CD4-positive, alpha-beta T cell (primary cell): ENCODE results near the gene OPCML. TPM values are rescaled to one million over a fixed set of nuclear protein-coding genes. Genes with fewer than 3 reads are reported as not detected.

ENCODE experiments used
- ATAC-seq: fragments of 200-7000 bp; cut with Tn5 transposase; one replicate; pipeline ENCODE4 v1.10.0; 2022; ENCODE audit warnings: mild to moderate bottlenecking; ENCODE audit not compliant: poor library complexity
- CTCF ChIA-PET: fragments of 350-600 bp; sonication (Branson Sonifier 250); formaldehyde crosslinking; loops from one replicate; lab custom pipeline; 2021; ENCODE audit warnings: antibody characterized with exemption, inconsistent platforms; lab: Charles Lee
- POLR2A ChIA-PET: fragments of 350-600 bp; sonication (Branson Sonifier 250); formaldehyde crosslinking; loops from one replicate; lab custom pipeline; 2021; ENCODE audit warnings: antibody characterized with exemption, inconsistent platforms; lab: Charles Lee
- DNase-seq, 14 experiments: peaks; one replicate each; pipeline ENCODE4 v3.0.0-alpha.2; 2013 to 2020; ENCODE audit warnings: mixed read lengths in 2 of 14
- H3K27ac ChIP-seq, 2 donors: one replicate each; pipeline versions ENCODE4 v1.5.1 to v1.7.0; 2013; ENCODE audit warnings: low read length in 2 of 2, low read depth in 1 of 2, mild to moderate bottlenecking in 1 of 2
- H3K27me3 ChIP-seq, 2 experiments: 1 replicate in 1 of 2; 2 replicates in 1 of 2; pipeline versions ENCODE4 v1.6.1 to v1.7.0; 2013; ENCODE audit warnings: low read length in 2 of 2, control low read depth in 1 of 2, mild to moderate bottlenecking in 1 of 2, moderate library complexity in 1 of 2; ENCODE audit not compliant: insufficient read depth in 2 of 2, control insufficient read depth in 1 of 2
- H3K36me3 ChIP-seq: one replicate; pipeline ENCODE4 v1.6.1; 2013; ENCODE audit warnings: low read length, control low read depth; ENCODE audit not compliant: insufficient read depth
- H3K4me1 ChIP-seq: one replicate; pipeline ENCODE4 v1.6.1; 2013; ENCODE audit warnings: low read length, control low read depth; ENCODE audit not compliant: insufficient read depth
- H3K4me3 ChIP-seq: one replicate; pipeline ENCODE4 v1.5.1; 2013; ENCODE audit warnings: mild to moderate bottlenecking, low read length, moderate library complexity
- H3K9me3 ChIP-seq, 2 experiments: 1 replicate in 1 of 2; 2 replicates in 1 of 2; pipeline versions ENCODE4 v1.6.1 to v1.7.0; 2013; ENCODE audit warnings: low read length in 2 of 2, mild to moderate bottlenecking in 2 of 2, control low read depth in 1 of 2, moderate library complexity in 1 of 2; ENCODE audit not compliant: control insufficient read depth in 1 of 2, insufficient read depth in 1 of 2
- H3K27ac Mint-ChIP-seq: one replicate; pipeline ENCODE4 v1.8.0; 2020; ENCODE audit warnings: mixed read lengths
- H3K27me3 Mint-ChIP-seq: one replicate; pipeline ENCODE4 v1.8.0; 2021; ENCODE audit warnings: mixed read lengths
- H3K36me3 Mint-ChIP-seq: one replicate; pipeline ENCODE4 v1.8.0; 2021; ENCODE audit warnings: low read depth, mixed read lengths
- H3K4me1 Mint-ChIP-seq: one replicate; pipeline ENCODE4 v1.8.0; 2021; ENCODE audit warnings: low read depth, mixed read lengths
- H3K4me3 Mint-ChIP-seq: one replicate; pipeline ENCODE4 v1.8.0; 2020; ENCODE audit warnings: mild to moderate bottlenecking, mixed read lengths
- H3K9me3 Mint-ChIP-seq: one replicate; pipeline ENCODE4 v1.8.0; 2020; ENCODE audit warnings: mixed read lengths
- CTCF ChIP-seq: fragments of 200-600 bp; IDR thresholded peaks from one replicate; pipeline ENCODE4 v1.8.0; 2022; ENCODE audit warnings: antibody characterized with exemption, mild to moderate bottlenecking
- intact Hi-C, 2 experiments: fragments of 100-400 bp; cut with DNase I in 1 of 2; cut with micrococcal nuclease in 1 of 2; formaldehyde crosslinking; loops; one replicate each; pipeline versions ENCODE4 v1.15.1 to v1.9.0; 2023 to 2025; cut with DNase I, micrococcal nuclease
- total RNA-seq, 174 experiments: library from RNA in 2 of 174; stranded (reverse) in 2 of 174; gene quantifications; one replicate each; pipeline ENCODE4 v1.2.3 and lab custom pipeline; 2021 to 2026

Gene OPCML
- total RNA-seq, 2 experiments from 2014 or later = not detected

DNA sequence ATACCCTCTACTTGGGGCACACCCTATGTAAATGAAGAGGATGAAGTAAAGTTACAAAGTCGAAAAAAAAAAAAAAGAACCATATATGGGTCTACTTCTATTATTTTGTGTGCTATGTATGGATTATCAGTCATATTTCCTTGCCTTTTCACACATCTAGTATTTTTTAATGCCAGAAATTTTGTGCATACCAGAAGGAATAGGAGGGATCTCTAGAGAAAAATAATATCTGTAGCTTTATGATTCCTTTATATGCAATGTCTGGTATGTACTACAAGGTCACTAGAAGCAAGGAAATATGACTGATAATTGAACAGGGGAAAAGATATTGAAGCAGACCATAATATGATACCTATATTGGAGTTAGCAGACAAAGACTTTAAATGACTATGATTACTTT, 713.4 kb downstream of the OPCML start:
- no peak overlapping the region for H3K27ac Mint-ChIP-seq
- H3K4me3 ChIP-seq = no peak overlapping the region
- H3K4me1 Mint-ChIP-seq = no peaks in the 10 kb centered on the region
- H3K4me3 Mint-ChIP-seq = no peak overlapping the region
- ChIA-PET CTCF (interaction anchor here (0.5 kb wide), 1 partner anchor 22 kb away, joined by 3 read pairs; no protein-coding TSS in a partner anchor), POLR2A (no interaction called here)
- no peaks in the 10 kb centered on the region for H3K9me3 Mint-ChIP-seq
- intact Hi-C loops = no loop called here
- no peak for TF ChIP-seq CTCF
- no peaks in the 10 kb centered on the region for H3K9me3 ChIP-seq
- H3K27me3 Mint-ChIP-seq = peaks cover 11% of the 10 kb centered on the region
- H3K36me3 ChIP-seq = no peaks in the 10 kb centered on the region
- no peaks in the 10 kb centered on the region for H3K27me3 ChIP-seq
- no peaks in the 10 kb centered on the region for H3K36me3 Mint-ChIP-seq
- H3K4me1 ChIP-seq = no peaks in the 10 kb centered on the region
- no peak for DNase-seq
- no peak for ATAC-seq
- H3K27ac ChIP-seq = no peak overlapping the region

DNA sequence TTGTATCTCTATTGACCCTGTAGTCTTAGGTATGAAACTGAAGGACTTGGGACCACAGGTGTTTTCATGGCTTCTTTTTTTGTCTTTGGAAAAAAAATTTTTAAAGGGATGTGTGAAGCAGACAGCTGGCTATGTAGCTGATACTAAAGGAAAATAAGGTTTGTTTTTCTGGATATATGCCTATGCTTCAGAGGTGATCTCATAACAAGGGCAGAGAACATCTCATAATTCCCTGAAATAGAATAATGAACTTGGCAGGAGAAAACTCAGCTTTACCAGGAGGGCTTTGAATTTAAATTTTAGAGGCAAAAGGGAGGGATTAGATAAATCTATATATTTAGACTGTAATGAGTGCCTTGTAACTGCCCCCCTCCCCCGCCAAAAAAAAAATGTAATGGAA, 714.9 kb downstream of the OPCML start:
- H3K36me3 ChIP-seq = no peaks in the 10 kb centered on the region
- no peak for TF ChIP-seq CTCF
- Mint-ChIP-seq H3K27ac (no peak overlapping the region), H3K4me3 (no peak overlapping the region), H3K9me3 (no peaks in the 10 kb centered on the region), H3K4me1 (no peaks in the 10 kb centered on the region), H3K27me3 (peaks cover 11% of the 10 kb centered on the region), H3K36me3 (no peaks in the 10 kb centered on the region)
- H3K4me1 ChIP-seq = no peaks in the 10 kb centered on the region
- H3K9me3 ChIP-seq = no peaks in the 10 kb centered on the region
- H3K27ac ChIP-seq = no peak overlapping the region
- DNase-seq = no peak
- no peak overlapping the region for H3K4me3 ChIP-seq
- ATAC-seq = no peak
- POLR2A ChIA-PET = no interaction called here
- CTCF ChIA-PET = no interaction called here
- intact Hi-C loops = no loop called here
- peaks cover 0 to 2% of the 10 kb centered on the region in 2 experiments for H3K27me3 ChIP-seq

DNA sequence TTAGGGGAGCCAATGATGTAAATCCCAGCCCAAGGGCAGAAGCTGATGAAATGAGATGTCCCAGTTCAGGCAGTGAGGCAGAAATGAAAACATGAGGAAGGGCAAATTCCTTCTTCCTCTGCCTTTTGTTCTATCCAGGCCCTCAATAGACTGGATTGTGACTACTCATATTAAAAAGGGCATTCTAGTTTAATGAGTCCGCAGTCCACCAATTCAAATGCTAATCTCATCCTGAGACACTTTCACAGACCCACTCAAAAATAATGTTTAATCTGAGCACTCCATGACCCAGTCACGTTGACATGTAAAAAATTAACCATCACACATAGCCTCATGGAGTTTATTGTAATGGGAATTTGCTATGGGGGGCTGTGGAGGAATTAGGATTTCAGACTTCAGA, 717.9 kb downstream of the OPCML start:
- ATAC-seq = no peak
- POLR2A ChIA-PET = no interaction called here
- CTCF ChIA-PET = no interaction called here

More for the DNA sequence above, 717.9 kb downstream of the OPCML start:
- Histone ChIP-seq H3K9me3 (peaks cover 0 to 6% of the 10 kb centered on the region in 2 experiments), H3K4me3 (no peak overlapping the region), H3K27ac (no peak overlapping the region), H3K36me3 (no peaks in the 10 kb centered on the region), H3K27me3 (peaks cover 0 to 2% of the 10 kb centered on the region in 2 experiments), H3K4me1 (no peaks in the 10 kb centered on the region)
- Mint-ChIP-seq H3K4me1 (no peaks in the 10 kb centered on the region), H3K36me3 (no peaks in the 10 kb centered on the region), H3K27ac (no peak overlapping the region), H3K27me3 (peaks cover 11% of the 10 kb centered on the region), H3K4me3 (no peak overlapping the region), H3K9me3 (no peaks in the 10 kb centered on the region)
- no peak for TF ChIP-seq CTCF
- intact Hi-C loops = no loop called here
- no peak for DNase-seq
